ENCODE data around the gene ITGB1.

Gene ITGB1

DNA sequence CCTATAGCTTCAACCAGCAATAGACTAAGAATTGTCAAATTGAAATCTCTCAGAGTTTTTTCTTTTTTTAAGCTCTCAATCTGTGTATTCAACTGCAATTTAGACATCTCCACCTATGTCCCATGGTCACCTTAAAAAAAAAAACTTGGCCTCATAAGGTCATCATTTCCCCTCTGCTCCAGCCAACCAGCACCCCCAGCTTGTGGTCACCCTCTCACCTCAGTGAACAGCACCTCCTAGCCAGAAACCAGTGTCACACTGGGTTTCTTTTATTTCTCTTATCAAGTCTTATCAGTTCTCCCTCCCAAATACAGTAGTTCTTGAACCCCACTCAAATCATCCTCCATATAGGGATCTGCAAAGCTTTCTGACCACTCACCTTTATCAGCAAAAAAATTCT lies 4.0 kb downstream of the ITGB1 start:
- DNase-seq, result peak; percentile 9

DNA sequence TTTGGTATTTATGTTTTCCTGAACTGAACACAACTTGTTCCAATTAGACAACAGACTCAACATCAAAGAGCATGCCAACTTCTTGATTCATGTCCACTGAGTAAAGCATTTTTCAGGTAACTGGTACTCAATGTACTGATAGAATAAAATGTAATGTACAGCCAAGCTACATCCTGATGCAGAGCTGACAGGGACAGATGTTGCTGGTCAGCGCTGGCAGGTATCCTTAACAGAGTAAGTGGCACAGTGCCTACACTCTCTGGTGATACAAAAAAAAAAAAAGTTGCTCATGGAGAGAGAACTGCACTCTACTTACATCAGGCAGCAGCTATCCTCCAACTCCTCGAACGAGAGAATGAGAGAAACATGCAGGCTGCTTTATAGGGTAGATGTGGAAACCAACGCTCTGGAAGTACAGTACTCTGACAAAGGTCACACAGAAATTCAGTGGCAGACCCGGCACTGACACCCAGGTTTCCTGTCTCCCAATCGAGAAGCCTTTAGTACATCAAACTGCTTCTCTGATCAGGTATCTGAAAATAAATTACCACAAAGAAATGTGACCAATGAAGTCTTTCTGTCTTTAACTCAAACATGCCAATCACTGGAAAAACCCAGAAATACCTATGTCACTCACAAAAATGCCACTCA lies 4.6 kb downstream of the ITGB1 start:
- DNase-seq, result peak; percentile 13

DNA sequence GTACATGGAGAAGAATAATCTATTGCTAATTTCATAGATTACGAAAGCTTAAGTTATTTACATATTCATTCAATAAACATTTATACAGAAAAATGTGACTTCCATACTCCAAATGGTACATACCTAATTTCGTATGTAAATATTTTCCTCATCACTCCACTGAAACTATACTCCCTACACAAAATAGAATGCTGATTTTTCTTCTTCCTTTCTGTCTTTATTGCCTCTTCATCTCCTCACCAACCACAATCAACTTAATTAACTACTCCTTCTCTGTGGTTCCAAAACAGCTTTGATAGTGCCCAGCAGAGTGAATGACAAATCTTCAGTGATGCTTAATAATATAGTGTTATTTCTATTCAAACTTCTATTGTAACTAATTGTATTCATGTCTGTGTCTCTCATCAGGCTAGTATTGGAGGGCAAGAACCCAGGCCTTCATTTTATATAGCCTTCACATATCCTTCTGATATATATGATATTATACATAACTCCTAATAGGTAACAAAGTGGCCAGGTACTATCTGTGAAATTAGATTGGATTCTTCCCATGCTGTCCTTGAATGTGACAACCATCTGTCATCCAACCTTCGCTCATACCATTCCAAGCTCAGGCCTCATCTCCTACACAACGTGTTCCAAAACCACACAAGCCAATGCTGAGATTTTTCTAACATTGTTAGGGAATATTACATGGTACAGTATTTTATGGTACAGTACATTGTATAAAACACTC lies 5.3 kb downstream of the ITGB1 start:
- DNase-seq, result no peak

DNA sequence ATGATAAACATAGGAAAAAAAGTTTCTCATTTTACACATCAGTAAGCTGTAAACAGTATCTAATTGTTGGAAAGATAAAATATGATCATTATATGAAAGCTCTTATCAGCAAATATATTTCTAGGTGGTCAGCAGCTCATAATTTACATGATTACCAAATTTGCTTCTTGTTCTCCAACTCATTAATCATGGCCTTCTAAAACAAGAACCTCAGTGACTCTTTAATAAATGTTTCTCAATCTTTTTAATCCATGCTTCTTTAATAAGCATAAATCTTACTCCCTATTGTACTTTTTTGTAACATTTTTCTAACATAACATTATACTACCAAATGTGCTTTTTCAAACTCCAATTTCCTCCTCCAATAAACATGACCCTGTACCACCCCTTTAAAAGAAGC lies 5.9 kb downstream of the ITGB1 start:
- no peak for DNase-seq

DNA sequence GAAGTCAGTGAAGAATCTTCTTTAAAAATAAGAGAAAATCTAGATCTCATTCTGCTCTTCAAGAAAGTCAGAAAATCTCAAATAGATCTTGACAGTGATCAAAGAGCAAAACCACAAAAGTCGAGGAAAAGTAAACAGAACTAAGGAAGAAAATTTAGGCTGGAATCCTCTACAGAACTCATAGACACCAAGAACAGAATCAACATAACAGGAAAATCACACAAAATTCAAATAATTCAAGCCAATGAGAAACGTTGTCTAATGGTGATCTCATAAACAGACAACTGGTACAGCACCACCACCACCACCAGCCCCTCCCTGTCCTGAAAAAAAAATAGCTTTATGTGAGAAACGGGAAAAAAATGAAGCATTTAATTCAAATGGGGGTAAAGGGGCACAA lies 6.9 kb downstream of the ITGB1 start:
- no peak for DNase-seq

DNA sequence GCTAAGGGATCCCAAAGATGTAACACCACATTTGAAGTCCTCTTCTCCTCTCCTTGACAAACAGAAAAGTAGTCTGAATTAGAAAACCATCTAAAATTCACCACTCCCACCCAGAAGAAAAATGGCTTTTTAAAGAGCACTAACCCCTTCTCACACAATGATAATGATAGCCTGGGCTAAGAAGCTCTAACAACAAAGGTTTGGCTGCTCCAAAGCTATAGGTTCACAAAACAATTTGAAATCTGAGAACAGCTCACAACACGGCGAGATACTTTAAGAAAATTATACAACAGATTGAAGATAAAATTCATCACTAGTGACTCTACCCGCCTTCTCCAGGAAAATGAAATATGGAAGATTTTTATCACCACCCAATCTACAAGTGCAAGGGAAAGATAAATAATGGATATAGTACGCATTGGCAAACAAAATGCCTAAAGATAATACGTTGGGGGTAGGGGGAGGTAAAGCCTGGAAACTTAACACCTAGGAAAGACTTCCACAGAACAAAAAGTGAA lies 7.4 kb downstream of the ITGB1 start:
- DNase-seq, result no peak

DNA sequence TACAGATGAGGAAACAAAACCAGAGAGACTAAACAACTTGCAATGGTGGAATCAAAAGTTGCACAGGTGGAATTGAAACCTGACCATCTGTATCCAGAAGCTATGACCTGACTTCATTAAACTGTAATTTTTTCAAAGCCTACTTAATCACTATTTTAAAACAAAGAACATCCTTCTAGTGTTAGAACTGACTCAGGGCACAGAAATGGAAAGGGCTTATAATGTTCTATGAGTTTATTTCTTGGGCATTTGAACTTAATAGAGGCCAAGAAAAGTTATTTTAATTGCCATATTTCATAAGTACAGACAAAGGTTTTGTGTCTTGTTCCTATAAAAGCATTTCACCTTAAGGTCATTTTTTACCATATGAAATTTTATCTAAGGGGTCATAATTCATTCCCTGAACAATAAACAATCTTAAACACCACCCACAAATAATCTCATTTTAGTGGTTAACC lies 8.8 kb downstream of the ITGB1 start:
- DNase-seq, result no peak

DNA sequence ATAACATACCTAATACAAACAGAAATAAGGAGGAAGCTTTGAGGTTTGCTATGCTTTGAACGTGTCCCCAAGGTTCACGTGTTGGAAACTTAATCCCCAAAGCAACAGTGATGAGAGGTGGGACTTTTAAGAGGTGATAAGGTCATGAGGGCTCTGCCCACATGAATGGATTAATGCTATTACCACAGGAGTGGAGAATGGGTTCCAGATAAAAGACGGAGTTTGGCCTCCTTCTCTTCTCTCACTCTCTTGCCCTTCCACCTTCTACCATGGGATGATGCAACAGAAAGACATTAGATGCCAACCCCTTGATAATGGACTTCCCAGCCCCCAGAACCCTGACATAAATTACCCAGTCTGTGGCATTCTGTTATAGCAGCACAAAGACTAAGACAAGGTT lies 9.6 kb downstream of the ITGB1 start:
- no peak for DNase-seq

DNA sequence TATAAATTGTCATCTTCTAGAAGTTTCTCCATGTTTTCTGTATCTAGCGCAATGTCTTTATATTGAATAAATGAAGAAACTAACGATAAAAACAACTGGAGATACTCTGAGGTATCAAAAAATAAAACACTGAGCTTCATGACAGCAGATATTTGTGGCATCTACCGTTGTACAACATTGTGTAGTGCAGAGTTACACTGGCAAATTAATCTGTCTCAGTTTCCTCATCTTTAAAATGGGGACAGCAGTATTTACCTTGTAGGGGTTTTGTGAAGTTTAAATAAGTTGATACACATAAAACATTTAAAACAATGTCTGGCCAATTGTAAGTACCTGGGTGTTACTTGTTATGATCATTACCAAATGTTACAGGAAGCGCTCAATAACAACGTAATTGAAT lies 10.4 kb downstream of the ITGB1 start:
- DNase-seq, result no peak

DNA sequence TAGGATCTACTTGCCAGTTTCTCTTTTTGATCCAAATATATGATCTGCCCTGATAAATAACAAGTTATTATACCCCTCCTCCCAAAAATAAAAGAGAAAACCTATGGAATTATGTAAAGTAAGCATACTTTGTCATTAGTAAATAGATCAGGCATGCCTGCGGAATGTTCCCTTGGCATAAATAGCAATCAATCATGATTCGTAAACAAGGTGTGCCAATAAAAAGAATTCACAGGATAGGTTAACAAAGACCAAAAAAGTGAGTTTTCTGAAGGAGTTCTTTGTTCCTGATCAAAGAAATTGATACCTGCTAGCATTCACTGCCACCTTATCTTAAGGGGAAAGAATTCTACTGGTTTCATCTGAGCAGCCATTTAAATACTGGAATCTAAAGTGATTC lies 11.9 kb downstream of the ITGB1 start:
- no peak for DNase-seq

DNA sequence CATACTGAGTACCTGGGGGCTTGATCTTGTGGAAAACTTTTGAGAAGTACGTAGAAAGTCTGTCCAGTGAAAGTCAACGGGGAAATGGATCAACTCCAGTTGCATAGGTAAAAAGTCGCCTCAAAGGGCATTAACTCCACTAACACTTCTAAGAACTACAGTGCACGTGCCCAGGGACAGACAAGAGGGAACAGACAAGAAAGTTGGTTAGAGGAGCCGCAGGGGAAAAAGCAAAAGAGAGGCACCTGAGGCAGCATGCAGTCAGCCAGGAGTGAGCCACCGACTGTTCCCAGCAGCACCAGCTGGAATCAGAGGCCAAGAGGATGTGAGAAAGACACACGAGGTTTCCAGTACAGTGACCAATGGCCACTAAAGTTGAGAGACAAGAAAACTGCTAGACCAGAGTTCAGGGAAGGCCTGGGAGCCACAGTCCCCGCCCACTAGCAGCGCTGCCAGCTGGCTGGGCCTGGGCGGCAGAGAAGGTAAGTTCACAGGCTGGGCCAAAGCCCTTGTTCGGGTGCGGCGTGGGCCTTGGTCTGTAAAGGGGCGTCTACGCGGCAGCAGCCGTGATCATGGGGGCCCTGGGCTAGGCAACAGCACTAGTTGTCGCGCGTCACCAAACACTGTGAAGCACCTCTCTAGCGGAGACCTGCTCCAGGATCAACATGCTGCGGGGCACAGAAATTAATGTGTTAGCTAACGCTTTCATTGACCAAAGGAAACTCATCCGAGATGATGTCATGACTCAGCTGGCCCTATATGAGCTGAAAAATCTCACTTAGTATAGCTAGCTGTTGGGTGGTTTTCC lies 14.0 kb downstream of the ITGB1 start:
- DNase-seq, result no peak

DNA sequence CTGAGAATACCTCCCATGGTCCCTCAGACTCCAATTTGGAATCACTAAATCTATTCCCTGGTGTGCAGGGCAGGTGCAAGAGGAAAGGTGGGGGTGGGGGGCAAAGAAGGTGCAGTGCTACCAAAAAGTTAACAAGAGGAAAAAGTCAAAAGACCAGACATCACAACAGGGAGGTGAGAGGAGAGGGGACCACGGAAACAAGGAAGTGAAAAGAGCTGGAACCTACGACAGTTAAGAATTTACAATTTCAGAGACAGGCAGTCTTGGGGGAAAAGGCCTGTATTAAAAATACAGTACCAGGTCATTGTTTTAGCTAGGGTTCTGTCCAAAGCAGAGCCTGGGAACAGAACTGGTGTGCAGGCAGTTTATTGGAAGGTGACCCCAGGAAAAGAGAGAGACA lies 14.6 kb downstream of the ITGB1 start:
- DNase-seq, result no peak

DNA sequence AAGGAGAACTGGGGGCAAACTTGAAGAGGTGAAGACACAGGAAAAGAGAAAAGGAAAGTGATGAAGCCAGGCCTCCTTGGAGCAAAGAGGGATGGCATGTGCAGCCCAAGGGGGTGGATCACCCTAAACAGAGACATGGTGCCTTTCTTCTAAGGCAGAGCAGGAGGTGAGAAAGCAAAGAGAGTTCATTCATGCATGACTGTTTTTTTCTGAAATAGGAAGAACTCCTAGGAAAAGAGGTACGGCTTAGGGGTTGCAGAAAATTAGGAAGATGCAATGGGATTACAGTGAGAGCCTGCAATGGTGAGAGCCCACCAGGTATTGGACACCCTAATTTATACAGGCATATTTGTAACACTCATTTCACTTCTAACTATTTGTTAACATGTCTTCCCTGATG lies 15.9 kb downstream of the ITGB1 start:
- DNase-seq, result no peak

DNA sequence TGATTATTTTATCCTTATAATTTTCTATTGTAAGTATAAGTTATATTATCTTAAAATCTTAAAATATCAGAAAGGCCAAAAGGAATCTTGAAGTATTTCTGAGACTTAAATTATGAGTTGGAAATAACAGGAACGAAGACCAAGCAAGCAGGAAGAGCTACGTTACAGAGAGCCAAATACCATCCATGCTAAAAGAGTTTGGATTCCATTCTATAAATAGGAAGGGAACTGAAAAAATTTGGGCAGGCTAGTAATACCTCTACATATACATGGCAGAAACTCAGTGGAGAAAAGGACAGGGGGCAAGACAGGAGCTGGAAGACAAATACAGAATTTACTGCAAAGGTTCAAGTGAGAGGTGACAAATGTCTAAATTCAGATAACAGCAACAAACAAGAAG lies 16.7 kb downstream of the ITGB1 start:
- DNase-seq, result no peak

DNA sequence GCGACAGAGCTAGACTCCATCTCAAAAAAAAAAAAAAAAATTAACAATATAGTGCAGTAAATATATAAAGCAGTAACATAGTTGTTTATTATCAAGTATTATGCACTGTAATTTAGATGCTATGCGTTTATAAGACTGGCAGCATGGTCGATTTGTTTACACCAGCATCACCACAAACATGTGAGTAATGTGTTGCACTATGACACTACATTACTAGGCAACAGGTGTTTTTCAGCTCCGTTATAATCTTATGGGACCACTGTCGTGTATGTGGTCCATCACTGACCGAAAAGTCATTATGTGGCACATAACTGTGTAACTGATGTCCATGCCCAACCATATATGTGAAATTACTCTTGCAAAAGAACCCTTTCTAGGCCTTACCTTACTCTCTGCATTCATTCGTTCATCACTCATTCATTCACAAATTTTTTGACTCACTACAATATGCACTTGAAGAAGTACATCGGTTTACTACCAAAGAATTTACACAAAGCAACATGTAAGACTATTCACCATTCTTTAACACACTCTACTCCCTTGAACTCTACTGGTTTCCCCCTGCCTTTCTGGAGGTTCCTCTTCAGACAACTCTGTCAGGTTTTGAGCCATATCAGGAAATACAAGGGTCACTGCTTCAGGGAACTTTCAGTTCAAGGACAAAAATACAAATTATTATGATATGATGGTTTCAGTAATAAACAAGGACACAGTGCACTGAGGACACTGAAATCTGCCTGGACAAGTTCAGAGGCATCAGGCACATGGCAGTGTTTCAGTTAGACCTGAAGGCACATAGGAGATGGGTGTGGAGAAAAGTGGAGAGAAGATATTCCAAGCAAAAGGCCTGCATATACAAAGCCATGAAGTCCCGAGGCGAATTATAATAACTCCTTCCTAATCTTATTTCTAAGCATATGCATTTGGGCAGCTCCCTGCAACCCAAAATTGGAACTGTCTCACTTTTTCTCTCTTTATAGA lies 17.4 kb downstream of the ITGB1 start:
- DNase-seq, result no peak

DNA sequence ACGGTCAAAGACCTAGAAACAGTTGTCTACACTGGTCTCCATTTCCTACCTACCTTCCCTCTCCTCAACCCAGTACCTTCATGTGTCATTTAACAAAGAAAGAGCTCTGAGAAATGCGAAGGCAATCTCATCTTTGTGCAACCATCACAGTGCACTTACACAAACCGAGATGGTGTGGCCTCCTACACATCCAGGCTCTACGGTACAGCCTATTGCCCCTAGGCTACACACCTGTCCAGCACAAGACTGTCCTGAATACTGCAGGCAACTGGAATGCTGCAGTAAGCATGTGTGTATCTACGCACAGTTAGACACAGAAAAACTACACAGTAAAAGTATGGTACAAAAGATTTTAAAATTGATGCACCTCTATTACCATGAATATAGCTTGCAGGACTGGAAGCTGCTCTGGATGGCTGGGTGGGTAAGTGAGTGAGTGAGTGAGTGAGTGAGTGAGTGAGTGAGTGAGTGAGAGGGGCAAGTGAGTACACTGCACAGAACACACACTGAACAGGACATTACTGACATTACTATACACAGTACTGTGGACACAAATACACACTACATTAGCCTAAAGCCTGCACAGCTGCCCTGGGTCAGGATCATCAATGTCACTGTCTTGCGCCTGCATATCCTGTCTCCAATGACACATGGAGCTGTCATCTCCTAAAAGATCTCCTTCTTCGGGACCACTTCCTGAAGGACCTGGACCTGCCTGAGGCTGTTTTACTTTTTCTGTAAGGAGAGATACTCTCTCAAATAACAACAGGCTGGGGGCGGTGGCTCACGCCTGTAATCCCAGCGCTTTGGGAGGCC lies 18.5 kb downstream of the ITGB1 start:
- no peak for DNase-seq

DNA sequence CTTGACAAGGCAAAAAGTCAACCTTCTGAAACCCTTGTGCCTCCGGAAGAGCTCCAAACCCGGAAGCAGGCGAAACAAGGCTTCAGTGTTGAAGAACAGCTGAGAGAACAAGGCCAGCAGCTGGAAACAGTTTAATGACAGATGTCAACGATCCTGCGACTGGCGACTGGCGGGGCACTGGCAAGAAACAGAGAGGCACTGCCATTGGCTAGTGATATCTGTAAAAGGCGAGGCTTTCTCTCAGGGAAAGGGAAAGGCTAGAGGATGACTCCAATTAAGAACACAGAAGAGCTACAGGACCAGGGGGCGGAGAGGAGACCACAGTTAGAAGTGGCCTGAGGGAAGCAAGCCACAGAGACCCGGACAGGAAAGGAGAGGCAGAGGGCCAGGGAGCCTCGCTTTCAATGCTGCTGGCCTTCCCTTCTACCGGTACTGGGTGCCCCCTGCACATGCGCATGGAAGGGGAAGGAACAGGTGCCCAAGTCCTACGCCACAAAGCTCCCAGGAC lies 19.4 kb downstream of the ITGB1 start:
- DNase-seq, result no peak

DNA sequence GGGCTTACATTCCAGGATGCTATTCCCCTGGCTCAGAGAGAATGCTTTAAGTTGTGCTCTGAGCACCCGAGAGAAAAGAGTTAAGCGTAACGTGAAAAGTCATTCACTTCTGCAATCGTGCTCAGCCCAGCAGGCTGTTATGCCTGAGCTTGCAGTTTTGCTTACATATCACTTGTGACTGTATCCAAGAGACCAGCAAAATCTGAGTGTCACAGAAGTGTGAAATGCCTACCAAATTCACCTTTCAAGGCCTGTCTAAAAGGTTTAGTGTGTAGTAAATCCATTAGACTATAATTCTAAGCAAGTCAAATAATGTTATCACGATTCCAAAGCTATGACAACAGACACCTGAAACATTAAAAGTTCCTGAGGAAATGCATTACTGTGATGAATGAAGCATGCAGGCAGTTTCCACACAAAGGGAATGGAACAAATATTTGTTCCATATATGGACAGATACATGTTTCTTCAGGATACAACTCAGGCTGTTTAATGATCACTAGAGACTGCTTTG lies 20.1 kb downstream of the ITGB1 start:
- no peak for DNase-seq

DNA sequence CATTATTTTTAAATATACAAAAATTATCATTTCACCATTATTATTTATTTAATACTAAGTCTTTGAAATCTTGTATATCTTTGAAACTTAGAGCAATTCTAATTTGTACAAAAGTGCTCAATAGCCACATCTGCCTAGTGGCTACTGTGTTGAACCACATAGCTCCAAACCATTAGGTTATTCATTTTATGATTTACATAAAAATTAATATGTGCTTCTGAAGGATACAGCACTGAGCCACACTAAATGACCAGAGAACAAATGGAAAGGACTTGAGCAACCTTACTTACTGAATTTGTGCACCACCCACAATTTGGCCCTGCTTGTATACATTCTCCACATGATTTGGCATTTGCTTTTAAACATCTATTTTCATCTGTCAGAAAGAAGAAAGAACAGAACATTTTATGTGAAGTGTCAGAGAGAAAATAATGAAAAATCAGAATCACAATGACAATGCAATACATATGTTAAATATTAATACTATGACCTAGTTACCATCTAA lies 25.8 kb downstream of the ITGB1 start:
- no peak for DNase-seq

DNA sequence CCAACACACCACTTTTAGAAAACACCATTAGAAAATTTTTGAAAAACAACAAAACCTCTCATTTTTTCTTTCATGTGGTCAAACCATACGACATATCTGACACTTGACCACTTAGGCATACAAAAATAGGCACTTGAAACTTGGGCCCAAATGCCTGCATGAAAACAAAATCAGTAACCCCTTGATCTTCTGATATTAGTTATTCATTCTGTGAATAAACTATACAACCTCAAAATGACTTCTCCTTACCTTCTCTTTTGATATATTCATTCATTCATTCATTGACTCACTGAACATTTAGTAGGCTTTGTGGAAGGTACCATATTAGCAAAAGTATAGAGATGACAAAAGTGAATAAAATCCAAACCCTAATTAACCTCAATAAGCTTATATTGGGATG lies 26.4 kb downstream of the ITGB1 start:
- DNase-seq, result no peak

DNA sequence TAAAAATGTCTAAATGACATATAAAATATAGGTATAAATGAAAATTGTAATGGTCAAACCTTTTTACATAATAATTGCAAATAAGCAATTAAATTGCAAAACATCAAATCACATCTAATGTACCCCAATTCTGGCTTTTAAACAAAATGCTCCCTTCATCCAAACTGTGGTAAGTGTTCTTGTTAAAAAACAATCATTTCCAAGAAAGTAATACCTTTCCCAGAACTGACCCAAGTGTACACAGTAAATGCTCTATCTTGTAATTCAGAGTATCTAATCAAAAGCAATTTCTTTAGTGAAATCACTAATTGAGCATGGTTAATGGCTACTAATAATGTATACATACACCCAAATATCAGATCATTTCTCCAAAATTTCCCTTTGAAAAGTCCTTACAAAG lies 28.0 kb downstream of the ITGB1 start:
- DNase-seq, result no peak
